HCT116 (cell line): ENCODE results near the gene LRP1. TPM values are rescaled to one million over a fixed set of nuclear protein-coding genes. Genes with fewer than 3 reads are reported as not detected.

Source experiments
- ATAC-seq: fragments of 200-7000 bp; cut with Tn5 transposase; 2 replicates; pipeline ENCODE4 v1.9.1; 2020; ENCODE audit warnings: mild to moderate bottlenecking, moderate library complexity
- BruUV-seq: library from RNA; stranded (reverse); fragments of 400-500 nt; replicated peaks from 2 replicates; lab custom pipeline; 2021; lab: Mats Ljungman, UMichigan
- CTCF ChIA-PET: fragments of 300-600 bp; sonication (Branson Sonifier 250); formaldehyde crosslinking; loops from one replicate; lab custom pipeline; 2021; ENCODE audit warnings: antibody characterized with exemption; lab: Charles Lee
- POLR2A ChIA-PET: fragments of 300-600, 350-600 bp; sonication (Branson Sonifier 250); formaldehyde crosslinking; loops from one replicate; lab custom pipeline; 2021; ENCODE audit warnings: antibody characterized with exemption; lab: Charles Lee
- RAD21 ChIA-PET, 2 experiments: fragments of 300-600 bp; sonication (Branson Sonifier 250); formaldehyde crosslinking; loops; one replicate each; lab custom pipeline; 2023; ENCODE audit warnings: low total read pairs in 2 of 2; ENCODE audit not compliant: uncharacterized antibody in 2 of 2, unreplicated experiment in 2 of 2, low non-redundant PET in 1 of 2; lab: Charles Lee
- DNase-seq: peaks from one replicate; pipeline ENCODE4 v3.0.0-alpha.2; 2010; ENCODE audit warnings: low read depth, low spot score
- H2AFZ ChIP-seq: fragments of 200-600 bp; shearing (Covaris generic), sonication (generic); 2 replicates; pipeline ENCODE4 v1.6.1; 2017; ENCODE audit warnings: low read depth, mixed run types, mixed read lengths, antibody characterized with exemption, low read length; ENCODE audit not compliant: poor library complexity, severe bottlenecking
- H3K27ac ChIP-seq: 2 replicates; pipeline ENCODE4 v1.5.1; 2012; ENCODE audit warnings: low read depth, low read length
- H3K27me3 ChIP-seq: fragments of 200-600 bp; sonication (generic); 2 replicates; pipeline ENCODE4 v1.6.1; 2016; ENCODE audit warnings: mixed run types, low read length, mixed read lengths; ENCODE audit not compliant: insufficient read depth
- H3K36me3 ChIP-seq, 2 experiments: fragments of 200-500 bp in 1 of 2; fragments of 200-600 bp in 1 of 2; sonication (Bioruptor generic) in 1 of 2; sonication (generic) in 1 of 2; 2 replicates each; pipeline versions ENCODE4 v1.5.1 to v1.6.1; 2014 to 2016; ENCODE audit warnings: low read length in 2 of 2, inconsistent platforms in 1 of 2, mixed read lengths in 1 of 2, mixed run types in 1 of 2; ENCODE audit not compliant: insufficient read depth in 2 of 2, control insufficient read depth in 1 of 2
- H3K4me1 ChIP-seq, 2 experiments: fragments of 200-600 bp in 1 of 2; sonication (generic) in 1 of 2; 2 replicates each; pipeline versions ENCODE4 v1.5.1 to v1.6.1; 2012 to 2017; ENCODE audit warnings: low read length in 2 of 2, inconsistent platforms in 1 of 2, mild to moderate bottlenecking in 1 of 2, mixed read lengths in 1 of 2, mixed run types in 1 of 2, moderate library complexity in 1 of 2; ENCODE audit not compliant: insufficient read depth in 2 of 2, control insufficient read depth in 1 of 2
- H3K4me2 ChIP-seq: fragments of 200-600 bp; sonication (generic); 2 replicates; pipeline ENCODE4 v1.6.1; 2017; ENCODE audit warnings: mixed run types, low read length, mixed read lengths
- H3K4me3 ChIP-seq, 2 experiments: fragments of 200-600 bp in 1 of 2; sonication (generic) in 1 of 2; replicated peaks in 1 of 2; 2 replicates each; pipeline ENCODE4 v1.5.1; 2011 to 2016; ENCODE audit warnings: low read length in 2 of 2, control low read depth in 1 of 2, low read depth in 1 of 2, mild to moderate bottlenecking in 1 of 2, mixed read lengths in 1 of 2, mixed run types in 1 of 2
- H3K79me2 ChIP-seq: fragments of 200-600 bp; sonication (generic); 2 replicates; pipeline ENCODE4 v1.6.1; 2017; ENCODE audit warnings: mild to moderate bottlenecking, mixed run types, low read length, moderate library complexity, mixed read lengths; ENCODE audit not compliant: insufficient read depth
- H3K9ac ChIP-seq: fragments of 200-600 bp; sonication (generic); 2 replicates; pipeline ENCODE4 v1.6.1; 2016; ENCODE audit warnings: low read length, mixed read lengths
- H3K9me2 ChIP-seq: fragments of 200-600 bp; sonication (generic), shearing (Covaris generic); 2 replicates; pipeline ENCODE4 v1.6.1; 2017; ENCODE audit warnings: mixed run types, mild to moderate bottlenecking, moderate library complexity; ENCODE audit not compliant: insufficient read depth
- H3K9me3 ChIP-seq, 2 experiments: fragments of 200-500 bp in 1 of 2; fragments of 200-600 bp in 1 of 2; sonication (Bioruptor generic) in 1 of 2; sonication (generic) in 1 of 2; 2 replicates each; pipeline ENCODE4 v1.6.1; 2014 to 2017; ENCODE audit warnings: low read length in 2 of 2, mixed read lengths in 2 of 2, inconsistent platforms in 1 of 2, low read depth in 1 of 2, mild to moderate bottlenecking in 1 of 2, mixed run types in 1 of 2, moderate library complexity in 1 of 2; ENCODE audit not compliant: control insufficient read depth in 1 of 2, insufficient read depth in 1 of 2
- H4K20me1 ChIP-seq: fragments of 200-600 bp; sonication (generic), shearing (Covaris generic); 2 replicates; pipeline ENCODE4 v1.6.1; 2017; ENCODE audit warnings: mixed run types, mild to moderate bottlenecking, moderate library complexity; ENCODE audit not compliant: insufficient read depth
- CEBPB ChIP-seq: IDR thresholded peaks from 2 replicates; pipeline ENCODE4 v1.6.1; 2012; ENCODE audit warnings: low read depth
- CTCF ChIP-seq, 3 experiments: fragments of 200-600 bp in 1 of 3; sonication (generic) in 1 of 3; IDR thresholded peaks in 2 of 3; conservative IDR thresholded peaks in 1 of 3; 2 replicates each; pipeline ENCODE4 v1.5.1; 2012 to 2017; ENCODE audit warnings: low read depth in 2 of 3, low read length in 2 of 3, antibody characterized with exemption in 1 of 3, borderline replicate concordance in 1 of 3, control low read depth in 1 of 3, mild to moderate bottlenecking in 1 of 3, mixed read lengths in 1 of 3, mixed run types in 1 of 3, moderate library complexity in 1 of 3; ENCODE audit not compliant: insufficient read depth in 1 of 3
- ELF1 ChIP-seq: IDR thresholded peaks from 2 replicates; pipeline ENCODE4 v1.6.1; 2012; ENCODE audit warnings: low read depth, borderline replicate concordance
- EZH2 ChIP-seq: fragments of 200-600 bp; sonication (generic); IDR thresholded peaks from 2 replicates; pipeline ENCODE4 v1.6.1; 2017; ENCODE audit warnings: antibody characterized with exemption, mixed run types
- FOSL1 ChIP-seq: IDR thresholded peaks from 2 replicates; pipeline ENCODE4 v1.6.1; 2012; ENCODE audit warnings: low read depth
- JUND ChIP-seq: IDR thresholded peaks from 2 replicates; pipeline ENCODE4 v1.6.1; 2012
- POLR2A ChIP-seq: IDR thresholded peaks from 2 replicates; pipeline ENCODE4 v1.7.0; 2011; ENCODE audit warnings: borderline replicate concordance; ENCODE audit not compliant: insufficient read depth, insufficient read length; ENCODE audit errors: extremely low read depth
- POLR2AphosphoS5 ChIP-seq: IDR thresholded peaks from 2 replicates; pipeline ENCODE4 v1.6.1; 2011; ENCODE audit warnings: mild to moderate bottlenecking, low read depth, low read length, moderate library complexity
- RAD21 ChIP-seq: IDR thresholded peaks from 2 replicates; pipeline ENCODE4 v1.6.1; 2012; ENCODE audit warnings: low read depth, mild to moderate bottlenecking
- SIN3A ChIP-seq: IDR thresholded peaks from 2 replicates; pipeline ENCODE4 v1.6.1; 2012; ENCODE audit warnings: low read depth
- SRF ChIP-seq: IDR thresholded peaks from 2 replicates; pipeline ENCODE4 v1.6.1; 2012; ENCODE audit warnings: low read depth
- TCF7L2 ChIP-seq: IDR thresholded peaks from 2 replicates; pipeline ENCODE4 v1.7.0; 2011; ENCODE audit warnings: borderline replicate concordance, inconsistent platforms; ENCODE audit not compliant: insufficient read depth, insufficient read length; ENCODE audit errors: extremely low read depth
- YY1 ChIP-seq: IDR thresholded peaks from 2 replicates; pipeline ENCODE4 v1.6.1; 2011; ENCODE audit warnings: low read length, low read depth, moderate library complexity, mild to moderate bottlenecking; ENCODE audit not compliant: insufficient replicate concordance; ENCODE audit errors: extremely low read depth
- ZBTB33 ChIP-seq: IDR thresholded peaks from 2 replicates; pipeline ENCODE4 v1.6.1; 2011; ENCODE audit warnings: mild to moderate bottlenecking, low read length, moderate library complexity; ENCODE audit not compliant: insufficient replicate concordance; ENCODE audit errors: extremely low read depth
- ZFX ChIP-seq: fragments of 450-650 bp; IDR thresholded peaks from 2 replicates; pipeline ENCODE4 v1.6.1; 2017
- intact Hi-C: fragments of 100-400 bp; cut with micrococcal nuclease; formaldehyde crosslinking; loops from 2 replicates; pipeline ENCODE4 v1.10.0; 2022
- total RNA-seq: library from RNA; stranded (reverse); gene quantifications from one replicate; pipeline ENCODE4 v1.2.1, GENCODE V29; 2021; ENCODE audit not compliant: unreplicated experiment
- TF ChIP-seq, protein P1 (sequence below): IDR thresholded peaks from 2 replicates; pipeline ENCODE4 v1.6.1; 2012

The LRP1 gene
- total RNA-seq, 1 experiment from 2014 or later = 12.0 TPM

DNA sequence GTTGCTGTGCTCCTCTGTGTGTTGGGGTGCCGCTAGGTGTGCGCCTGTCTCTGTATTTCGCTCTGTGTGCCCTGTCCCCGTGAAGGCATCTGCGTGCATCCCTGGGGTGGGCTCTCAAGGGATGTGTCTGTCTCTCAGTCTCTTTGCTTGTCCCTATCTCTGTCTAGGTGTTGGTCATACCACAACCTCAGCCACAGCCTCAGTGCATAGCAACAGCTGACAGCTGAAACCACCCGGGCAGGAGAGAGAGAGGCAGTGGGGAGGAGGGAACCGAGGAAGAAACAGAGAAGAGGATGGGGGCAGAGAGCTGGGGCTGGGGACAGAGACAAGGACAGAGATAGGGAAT lies 87.4 kb downstream of the LRP1 start:
- Histone ChIP-seq H3K4me1 (peaks cover 17 to 50% of the 10 kb centered on the region in 2 experiments), H4K20me1 (no peaks in the 10 kb centered on the region), H3K27ac (no peak overlapping the region), H2AFZ (no peak overlapping the region), H3K4me2 (peak overlapping the region; percentile 97; the same call in 1 of the 2 replicates), H3K9me2 (no peaks in the 10 kb centered on the region), H3K36me3 (no peaks in the 10 kb centered on the region), H3K79me2 (no peaks in the 10 kb centered on the region), H3K27me3 (no peaks in the 10 kb centered on the region), H3K9ac (no peak overlapping the region), H3K9me3 (no peaks in the 10 kb centered on the region), H3K4me3 (no peak overlapping the region)
- no TSS peak for BruUV-seq
- intact Hi-C loops = no loop called here
- no peak for ATAC-seq
- ChIA-PET RAD21 (interaction anchor here in 1 of 2 experiments (1.1 kb wide), 1 partner anchor 28 kb away, joined by 4 read pairs; no protein-coding TSS in a partner anchor), POLR2A (no interaction called here), CTCF (interaction anchor here (1.2 to 4.2 kb wide), 2 partner anchors 13 to 28 kb away, joined by 3 to 103 read pairs; no protein-coding TSS in a partner anchor)
- TF ChIP-seq CEBPB (no peak), POLR2AphosphoS5 (no peak), SIN3A (no peak), SRF (no peak), CTCF (IDR thresholded peaks at IDR 0.05 in 2 of 3, conservative IDR thresholded peaks at IDR 0.05 in 1 of 3; ENCODE audit: borderline replicate concordance in 1 of 3, insufficient read depth in 1 of 3, low read depth in 2 of 3, low read length in 2 of 3) (no peak), ZFX (no peak), JUND (no peak), YY1 (no peak), POLR2A (no peak), ZBTB33 (no peak), RAD21 (no peak), TCF7L2 (no peak), FOSL1 (no peak), ELF1 (no peak), EZH2 (no peak)
- TF ChIP-seq, protein P1, sequence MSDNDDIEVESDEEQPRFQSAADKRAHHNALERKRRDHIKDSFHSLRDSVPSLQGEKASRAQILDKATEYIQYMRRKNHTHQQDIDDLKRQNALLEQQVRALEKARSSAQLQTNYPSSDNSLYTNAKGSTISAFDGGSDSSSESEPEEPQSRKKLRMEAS = no peak
- no peak for DNase-seq
